ENCODE measurements around the gene GATM. TPM values are rescaled to one million over a fixed set of nuclear protein-coding genes. Genes with fewer than 3 reads are reported as not detected.

The GATM gene, protein sequence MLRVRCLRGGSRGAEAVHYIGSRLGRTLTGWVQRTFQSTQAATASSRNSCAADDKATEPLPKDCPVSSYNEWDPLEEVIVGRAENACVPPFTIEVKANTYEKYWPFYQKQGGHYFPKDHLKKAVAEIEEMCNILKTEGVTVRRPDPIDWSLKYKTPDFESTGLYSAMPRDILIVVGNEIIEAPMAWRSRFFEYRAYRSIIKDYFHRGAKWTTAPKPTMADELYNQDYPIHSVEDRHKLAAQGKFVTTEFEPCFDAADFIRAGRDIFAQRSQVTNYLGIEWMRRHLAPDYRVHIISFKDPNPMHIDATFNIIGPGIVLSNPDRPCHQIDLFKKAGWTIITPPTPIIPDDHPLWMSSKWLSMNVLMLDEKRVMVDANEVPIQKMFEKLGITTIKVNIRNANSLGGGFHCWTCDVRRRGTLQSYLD
- 100 to 1,000 TPM in 2 of 4 donors, 10 to 100 TPM in 2; 50.3 to 545 (median 119) TPM for polyA plus RNA-seq
- long read RNA-seq, donor 1 = 0 reads
- long read RNA-seq, donor 2, transcript GATM-201 (9 exons, 2,597 nt) = major isoform, 12 of 40 reads
- long read RNA-seq, donor 2, partial matches to known transcripts = 25 of 40 reads
- long read RNA-seq, donor 2, other reads (novel, unspliced or antisense) = 0 of 40 reads
- long read RNA-seq, donor 3, transcript GATM-201 (9 exons, 2,597 nt) = major isoform, 11 of 37 reads
- long read RNA-seq, donor 3, partial matches to known transcripts = 20 of 37 reads
- long read RNA-seq, donor 3, other reads (novel, unspliced or antisense) = 0 of 37 reads
- long read RNA-seq, donor 4 = 0 reads
- long read RNA-seq, donor 5, partial matches to known transcripts = 14 of 18 reads
- long read RNA-seq, donor 5, other reads (novel, unspliced or antisense) = 0 of 18 reads
- long read RNA-seq, donor 6, transcript GATM-201 (9 exons, 2,597 nt) = major isoform, 30 of 65 reads
- long read RNA-seq, donor 6, partial matches to known transcripts = 18 of 65 reads
- long read RNA-seq, donor 6, other reads (novel, unspliced or antisense) = 14 of 65 reads
- long read RNA-seq, donor 7, partial matches to known transcripts = 0 of 1 reads
- long read RNA-seq, donor 7, other reads (novel, unspliced or antisense) = 0 of 1 reads
- long read RNA-seq, donor 8, partial matches to known transcripts = 7 of 8 reads
- long read RNA-seq, donor 8, other reads (novel, unspliced or antisense) = 0 of 8 reads
- long read RNA-seq, donor 9, partial matches to known transcripts = 7 of 7 reads
- long read RNA-seq, donor 9, other reads (novel, unspliced or antisense) = 0 of 7 reads
- long read RNA-seq, donor 10, transcript GATM-201 (9 exons, 2,597 nt) = major isoform, 15 of 68 reads
- long read RNA-seq, donor 10, partial matches to known transcripts = 50 of 68 reads
- long read RNA-seq, donor 10, other reads (novel, unspliced or antisense) = 0 of 68 reads

DNA sequence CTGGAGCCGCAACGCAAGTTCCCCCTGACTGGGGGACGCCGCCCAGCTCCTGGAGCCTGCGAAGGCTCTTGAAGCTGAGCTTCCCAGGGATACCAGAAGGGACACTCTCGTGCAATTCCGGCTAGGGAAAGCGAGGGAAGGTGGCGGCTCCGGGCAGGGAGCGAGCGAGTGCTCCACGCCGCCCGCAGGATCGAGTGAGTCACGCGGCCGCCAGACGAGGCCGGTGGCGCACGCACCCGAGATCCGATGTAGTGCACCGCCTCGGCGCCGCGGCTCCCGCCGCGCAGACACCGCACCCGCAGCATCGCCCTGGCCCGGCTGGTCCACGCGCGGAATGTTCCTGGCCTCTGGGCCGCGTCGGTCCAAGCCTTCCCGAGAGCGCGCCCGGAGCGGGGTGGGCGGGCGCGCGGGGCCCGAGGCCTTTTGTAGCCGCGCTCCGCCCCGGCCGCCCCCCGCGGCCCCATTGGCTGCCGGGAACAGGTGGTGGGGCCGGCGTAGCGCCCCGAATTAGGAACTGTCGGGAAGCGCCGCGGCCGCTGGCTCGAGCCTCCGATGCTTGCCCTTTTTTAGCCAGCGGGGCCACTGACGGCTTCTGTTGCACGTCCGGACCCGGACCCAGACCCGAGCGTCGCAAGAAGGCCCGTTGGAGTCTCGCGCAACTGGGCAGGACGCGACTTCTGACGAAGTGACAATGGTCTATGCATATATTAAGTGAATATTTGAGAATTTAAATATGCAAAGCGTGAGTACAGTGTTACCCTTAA lies at the start of gene GATM:
TSS of gene GATM (minus strand) at position 396 of the 764 bp plus-strand sequence. CDS start at position 305, 91 bp downstream.
- Histone ChIP-seq H3K27me3 (ENCODE audit: control insufficient read depth in 3 of 3, insufficient read depth in 3 of 3, low read length in 3 of 3) (no peaks in the 10 kb centered on the region), H3K9me3 (ENCODE audit: control insufficient read depth in 2 of 2, insufficient read depth in 1 of 2, low read depth in 1 of 2, low read length in 1 of 2) (no peaks in the 10 kb centered on the region), H3K36me3 (ENCODE audit: control insufficient read depth in 3 of 3, insufficient read depth in 2 of 3, low read depth in 1 of 3, low read length in 3 of 3) (peaks cover 0 to 31% (median 0%) of the 10 kb centered on the region in 3 donors), H3K4me1 (ENCODE audit: control insufficient read depth in 3 of 3, insufficient read depth in 2 of 3, low read depth in 1 of 3, low read length in 2 of 3) (peaks cover 0 to 27% (median 2%) of the 10 kb centered on the region in 3 donors), H3K27ac (ENCODE audit: low read depth in 1 of 3, low read length in 2 of 3) (peak within 1 kb of the TSS; percentile 63 to 89 (median 79)), H3K4me3 (ENCODE audit: low read depth in 1 of 3, low read length in 3 of 3) (peak within 1 kb of the TSS; percentile 43 to 77 (median 46))
- DNase-seq (peak; percentile 76 to 85), FAIRE-seq (no peak)
- WGBS, 3 donors = 4 to 31% (median 27%) methylated on average over 68 to 87 of the region's 87 CpGs

DNA sequence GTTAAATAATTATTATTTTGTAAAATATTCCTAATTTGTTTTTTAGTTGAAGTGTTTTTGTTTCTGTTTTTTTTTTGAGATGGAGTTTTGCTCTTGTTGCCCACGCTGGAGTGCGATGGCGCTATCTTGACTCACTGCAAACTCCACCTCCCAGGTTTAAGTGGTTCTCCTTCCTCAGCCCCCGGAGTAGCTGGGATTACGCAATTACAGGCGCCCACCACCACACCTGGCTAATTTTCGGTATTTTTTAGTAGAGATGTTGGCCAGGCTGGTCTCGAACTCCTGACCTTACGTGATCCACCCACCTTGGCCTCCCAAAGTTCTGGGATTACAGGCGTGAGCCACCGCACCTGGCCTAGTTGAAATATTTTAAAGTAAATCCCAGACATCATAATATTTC lies 48.7 kb upstream of the GATM start:
- Histone ChIP-seq H3K36me3 (ENCODE audit: control insufficient read depth in 3 of 3, insufficient read depth in 2 of 3, low read depth in 1 of 3, low read length in 3 of 3) (peaks cover 0 to 4% (median 2%) of the 10 kb centered on the region in 3 donors), H3K4me1 (ENCODE audit: control insufficient read depth in 3 of 3, insufficient read depth in 2 of 3, low read depth in 1 of 3, low read length in 2 of 3) (peaks cover 0 to 5% (median 0%) of the 10 kb centered on the region in 3 donors), H3K4me3 (ENCODE audit: low read depth in 1 of 3, low read length in 3 of 3) (no peak overlapping the region), H3K27me3 (ENCODE audit: control insufficient read depth in 3 of 3, insufficient read depth in 3 of 3, low read length in 3 of 3) (no peaks in the 10 kb centered on the region), H3K9me3 (ENCODE audit: control insufficient read depth in 2 of 2, insufficient read depth in 1 of 2, low read depth in 1 of 2, low read length in 1 of 2) (no peaks in the 10 kb centered on the region), H3K27ac (ENCODE audit: low read depth in 1 of 3, low read length in 2 of 3) (no peak overlapping the region)
- FAIRE-seq = no peak
- WGBS, 3 donors = 94 to 95% (median 95%) methylated on average over 11 of the region's 11 CpGs
- DNase-seq = no peak

DNA sequence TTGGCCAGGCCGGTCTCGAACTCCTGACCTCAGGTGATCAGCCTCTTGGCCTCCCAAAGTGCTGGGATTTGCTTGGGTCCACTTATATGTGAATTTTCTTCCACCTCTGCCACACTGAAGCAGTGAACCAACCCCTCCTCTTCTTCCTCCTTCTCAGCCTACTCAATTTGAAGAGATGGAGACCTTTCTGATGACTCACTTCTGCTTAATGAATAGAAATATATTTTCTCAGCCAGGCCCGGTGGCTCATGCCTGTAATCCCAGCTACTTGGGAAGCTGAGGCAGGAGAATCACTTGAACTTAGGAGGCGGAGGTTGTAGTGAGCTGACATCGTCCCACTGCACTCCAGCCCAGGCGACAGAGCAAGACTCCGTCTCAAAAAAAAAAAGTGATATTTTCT lies 46.8 kb upstream of the GATM start:
- Histone ChIP-seq H3K36me3 (ENCODE audit: control insufficient read depth in 3 of 3, insufficient read depth in 2 of 3, low read depth in 1 of 3, low read length in 3 of 3) (peaks cover 3 to 8% (median 4%) of the 10 kb centered on the region in 3 donors), H3K27me3 (ENCODE audit: control insufficient read depth in 3 of 3, insufficient read depth in 3 of 3, low read length in 3 of 3) (no peaks in the 10 kb centered on the region), H3K27ac (ENCODE audit: low read depth in 1 of 3, low read length in 2 of 3) (no peak overlapping the region), H3K4me3 (ENCODE audit: low read depth in 1 of 3, low read length in 3 of 3) (no peak overlapping the region), H3K4me1 (ENCODE audit: control insufficient read depth in 3 of 3, insufficient read depth in 2 of 3, low read depth in 1 of 3, low read length in 2 of 3) (no peaks in the 10 kb centered on the region), H3K9me3 (ENCODE audit: control insufficient read depth in 2 of 2, insufficient read depth in 1 of 2, low read depth in 1 of 2, low read length in 1 of 2) (no peaks in the 10 kb centered on the region)
- WGBS, 3 donors = 84 to 89% (median 87%) methylated on average over 7 of the region's 7 CpGs
- DNase-seq (no peak), FAIRE-seq (no peak)

DNA sequence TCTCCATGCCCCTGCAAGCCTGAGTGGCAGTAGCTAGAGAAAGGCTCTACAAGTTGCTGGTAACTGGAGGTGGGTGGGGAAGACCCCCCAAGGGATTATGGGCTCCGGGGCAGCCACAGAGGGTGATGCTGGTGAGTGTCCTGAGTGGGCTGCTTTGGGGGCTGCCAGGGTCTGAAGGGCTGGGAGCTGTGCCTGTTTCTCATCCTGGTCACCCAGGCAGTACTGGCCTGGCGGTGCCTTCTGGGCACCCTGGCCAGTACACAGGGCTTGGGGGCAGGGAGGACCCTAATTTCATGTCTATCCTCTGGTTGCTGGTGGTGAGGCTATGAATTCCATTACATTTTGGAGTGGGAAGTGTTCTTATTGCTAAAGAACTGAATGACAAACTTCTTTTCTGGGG lies 46.1 kb upstream of the GATM start:
- Histone ChIP-seq H3K27me3 (ENCODE audit: control insufficient read depth in 3 of 3, insufficient read depth in 3 of 3, low read length in 3 of 3) (no peaks in the 10 kb centered on the region), H3K9me3 (ENCODE audit: control insufficient read depth in 2 of 2, insufficient read depth in 1 of 2, low read depth in 1 of 2, low read length in 1 of 2) (no peaks in the 10 kb centered on the region), H3K4me1 (ENCODE audit: control insufficient read depth in 3 of 3, insufficient read depth in 2 of 3, low read depth in 1 of 3, low read length in 2 of 3) (no peaks in the 10 kb centered on the region), H3K4me3 (ENCODE audit: low read depth in 1 of 3, low read length in 3 of 3) (no peak overlapping the region), H3K27ac (ENCODE audit: low read depth in 1 of 3, low read length in 2 of 3) (no peak overlapping the region), H3K36me3 (ENCODE audit: control insufficient read depth in 3 of 3, insufficient read depth in 2 of 3, low read depth in 1 of 3, low read length in 3 of 3) (peaks cover 4 to 12% (median 7%) of the 10 kb centered on the region in 3 donors)
- no peak for DNase-seq
- FAIRE-seq = no peak
- WGBS, 3 donors = 92 to 100% (median 97%) methylated on average over 2 of the region's 2 CpGs

DNA sequence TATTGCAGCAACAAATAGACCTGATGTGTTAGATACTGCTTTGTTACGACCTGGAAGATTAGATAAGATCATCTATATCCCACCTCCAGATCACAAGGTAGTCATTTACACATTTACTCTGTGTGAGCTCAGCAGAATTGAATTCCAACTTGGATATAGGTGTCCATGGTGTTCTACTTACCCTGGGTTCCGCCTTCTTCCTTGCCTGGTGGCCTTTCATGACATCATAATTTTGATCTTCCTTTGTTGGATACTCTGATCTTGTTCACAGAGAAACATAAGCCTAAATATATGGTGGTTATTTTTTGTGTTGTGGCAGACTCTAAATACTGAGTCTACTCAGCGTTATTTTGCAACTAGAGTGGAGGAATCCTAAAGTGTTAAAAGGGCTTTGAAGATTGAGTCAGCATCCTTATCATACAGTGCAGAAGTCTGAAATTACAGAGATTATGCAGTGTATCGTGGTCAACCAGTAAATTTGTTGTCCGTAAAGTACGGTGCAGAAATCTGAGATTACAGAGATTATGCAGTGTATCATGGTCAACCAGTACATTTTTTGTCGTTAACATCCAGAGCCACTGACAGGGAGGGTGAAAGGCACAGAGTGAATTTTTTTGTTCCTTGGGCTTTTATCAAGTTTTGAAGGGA lies 39.1 kb upstream of the GATM start:
- H3K4me1 ChIP-seq (ENCODE audit: control insufficient read depth in 3 of 3, insufficient read depth in 2 of 3, low read depth in 1 of 3, low read length in 2 of 3) = no peaks in the 10 kb centered on the region
- H3K36me3 ChIP-seq (ENCODE audit: control insufficient read depth in 3 of 3, insufficient read depth in 2 of 3, low read depth in 1 of 3, low read length in 3 of 3) = peaks cover 17 to 27% (median 27%) of the 10 kb centered on the region in 3 donors
- H3K27me3 ChIP-seq (ENCODE audit: control insufficient read depth in 3 of 3, insufficient read depth in 3 of 3, low read length in 3 of 3) = no peaks in the 10 kb centered on the region
- H3K27ac ChIP-seq (ENCODE audit: low read depth in 1 of 3, low read length in 2 of 3) = no peak overlapping the region
- H3K4me3 ChIP-seq (ENCODE audit: low read depth in 1 of 3, low read length in 3 of 3) = no peak overlapping the region
- no peaks in the 10 kb centered on the region for H3K9me3 ChIP-seq (ENCODE audit: control insufficient read depth in 2 of 2, insufficient read depth in 1 of 2, low read depth in 1 of 2, low read length in 1 of 2)
- DNase-seq (no peak), FAIRE-seq (no peak)
- 86 to 91% (median 86%) methylated on average over 7 of the region's 7 CpGs for WGBS, 3 donors

DNA sequence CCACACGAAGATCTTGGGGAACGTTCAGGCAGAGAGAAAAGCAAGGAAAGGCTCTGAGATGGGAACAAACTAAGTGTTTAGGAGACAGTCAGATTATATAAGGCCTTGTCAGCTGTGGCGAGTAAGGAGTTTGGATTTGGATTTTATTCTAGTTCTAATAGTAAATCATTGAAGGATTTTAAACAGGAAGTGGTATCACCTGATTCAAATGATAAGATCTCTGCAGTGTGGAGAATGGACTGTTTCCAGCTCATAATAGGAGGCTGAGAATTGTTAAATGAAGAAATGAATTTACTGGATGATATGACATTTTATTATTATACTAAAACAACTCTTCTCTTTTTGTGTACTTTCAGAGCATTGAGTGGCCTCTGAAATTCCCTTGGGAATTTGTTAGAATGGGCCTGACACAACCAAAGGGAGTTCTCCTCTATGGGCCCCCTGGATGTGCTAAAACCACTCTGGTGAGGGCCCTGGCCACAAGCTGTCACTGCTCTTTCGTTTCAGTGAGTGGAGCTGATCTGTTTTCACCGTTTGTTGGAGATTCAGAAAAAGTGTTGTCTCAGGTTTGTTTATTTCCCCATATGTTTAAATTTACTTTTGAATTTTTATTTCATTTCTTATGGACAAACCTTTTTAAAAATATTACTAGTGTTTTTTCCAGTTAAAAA lies 36.0 kb upstream of the GATM start:
- no peak overlapping the region for H3K4me3 ChIP-seq (ENCODE audit: low read depth in 1 of 3, low read length in 3 of 3)
- H3K27me3 ChIP-seq (ENCODE audit: control insufficient read depth in 3 of 3, insufficient read depth in 3 of 3, low read length in 3 of 3) = no peaks in the 10 kb centered on the region
- H3K36me3 ChIP-seq (ENCODE audit: control insufficient read depth in 3 of 3, insufficient read depth in 2 of 3, low read depth in 1 of 3, low read length in 3 of 3) = peaks cover 13 to 39% (median 28%) of the 10 kb centered on the region in 3 donors
- 53 to 56% (median 55%) methylated on average over 5 of the region's 5 CpGs for WGBS, 3 donors
- no peaks in the 10 kb centered on the region for H3K4me1 ChIP-seq (ENCODE audit: control insufficient read depth in 3 of 3, insufficient read depth in 2 of 3, low read depth in 1 of 3, low read length in 2 of 3)
- DNase-seq = no peak
- H3K9me3 ChIP-seq (ENCODE audit: control insufficient read depth in 2 of 2, insufficient read depth in 1 of 2, low read depth in 1 of 2, low read length in 1 of 2) = no peaks in the 10 kb centered on the region
- no peak overlapping the region for H3K27ac ChIP-seq (ENCODE audit: low read depth in 1 of 3, low read length in 2 of 3)
- no peak for FAIRE-seq

DNA sequence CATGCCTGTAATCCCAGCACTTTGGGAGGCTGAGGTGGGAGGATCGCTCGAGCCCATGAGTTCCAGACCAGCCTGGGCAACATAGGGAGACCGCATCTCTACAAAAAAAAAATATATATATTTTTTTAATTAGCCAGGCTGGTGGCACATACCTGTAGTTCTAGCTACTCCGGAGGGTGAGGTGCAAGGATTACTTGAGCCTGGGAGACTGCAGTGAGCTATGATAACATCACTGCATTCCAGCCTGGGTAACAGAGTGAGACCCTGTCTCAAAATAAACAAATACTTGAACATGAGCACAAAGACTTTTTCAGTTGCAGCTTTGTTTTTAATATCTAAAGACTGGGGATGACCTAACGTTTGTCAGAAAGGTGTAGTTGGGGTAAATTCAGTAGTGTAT lies 31.3 kb upstream of the GATM start:
- H3K9me3 ChIP-seq (ENCODE audit: control insufficient read depth in 2 of 2, insufficient read depth in 1 of 2, low read depth in 1 of 2, low read length in 1 of 2) = no peaks in the 10 kb centered on the region
- H3K27ac ChIP-seq (ENCODE audit: low read depth in 1 of 3, low read length in 2 of 3) = no peak overlapping the region
- H3K4me3 ChIP-seq (ENCODE audit: low read depth in 1 of 3, low read length in 3 of 3) = no peak overlapping the region
- H3K4me1 ChIP-seq (ENCODE audit: control insufficient read depth in 3 of 3, insufficient read depth in 2 of 3, low read depth in 1 of 3, low read length in 2 of 3) = no peaks in the 10 kb centered on the region
- H3K27me3 ChIP-seq (ENCODE audit: control insufficient read depth in 3 of 3, insufficient read depth in 3 of 3, low read length in 3 of 3) = no peaks in the 10 kb centered on the region
- 92 to 95% (median 95%) methylated on average over 5 of the region's 5 CpGs for WGBS, 3 donors
- DNase-seq (no peak), FAIRE-seq (no peak)
- H3K36me3 ChIP-seq (ENCODE audit: control insufficient read depth in 3 of 3, insufficient read depth in 2 of 3, low read depth in 1 of 3, low read length in 3 of 3) = peaks cover 3 to 37% (median 17%) of the 10 kb centered on the region in 3 donors
